ENCODE data around the gene CARD11.

CARD11 gene

DNA sequence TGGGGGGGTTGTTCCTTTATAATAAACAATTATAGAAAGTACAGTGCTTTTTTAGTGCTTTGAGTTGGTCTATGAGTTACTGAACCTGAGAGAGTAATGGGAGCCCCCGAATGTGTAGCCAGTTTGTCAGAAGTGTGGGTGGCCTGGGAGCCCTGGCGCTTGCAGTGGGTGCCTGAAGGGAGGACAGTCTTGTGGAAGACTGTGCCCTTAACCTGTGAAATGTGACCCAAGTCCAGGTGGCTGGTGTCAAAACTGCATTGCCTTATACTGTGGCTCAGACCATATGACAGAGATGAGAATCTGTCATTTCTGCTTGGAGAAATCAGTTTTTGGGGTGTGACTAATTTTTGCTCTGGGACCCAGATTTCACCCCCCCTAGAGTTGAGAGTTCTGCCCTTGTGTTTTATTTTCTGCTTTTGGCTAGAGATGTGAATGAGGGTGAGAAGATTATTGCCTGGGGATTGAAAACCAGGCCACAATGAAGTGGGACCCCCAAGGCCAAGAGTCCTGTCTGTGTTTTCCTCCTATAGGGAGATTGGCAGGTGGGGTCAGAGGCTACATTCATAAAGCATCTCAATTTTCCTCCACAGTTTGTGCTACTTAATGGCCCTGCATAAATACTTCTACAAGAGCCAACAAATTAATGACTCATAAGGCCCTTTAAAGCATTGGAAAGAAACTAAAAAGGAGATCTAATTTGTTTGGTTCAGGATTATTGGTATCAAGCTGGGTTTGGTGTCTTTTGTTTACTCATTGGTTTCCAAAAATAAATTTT, 24.1 kb upstream of the CARD11 start:
- Histone ChIP-seq H3K27me3 (ENCODE audit: insufficient read depth, low read length, poor library complexity, severe bottlenecking) (no peaks in the 10 kb centered on the region), H3K9me2 (replicated peaks; ENCODE audit: low read depth, low read length) (no peaks in the 10 kb centered on the region), H2AFZ (ENCODE audit: low read length) (no peak overlapping the region), H3K9ac (ENCODE audit: low read depth, low read length, poor library complexity, severe bottlenecking) (peak overlapping the region; percentile 13), H3K79me2 (ENCODE audit: insufficient read depth, low read length) (no peaks in the 10 kb centered on the region), H3K4me3 (ENCODE audit: low read length, poor library complexity, severe bottlenecking) (no peak overlapping the region), H3K9me3 (ENCODE audit: insufficient read depth, low read depth, low read length) (0 out of 2 replicates have a peak, but pooled peaks cover 5% of the 10 kb centered on the region), H3K4me1 (ENCODE audit: insufficient read depth, low read length, poor library complexity, severe bottlenecking) (peaks cover 52% of the 10 kb centered on the region), H3K36me3 (ENCODE audit: insufficient read depth, low read length) (no peaks in the 10 kb centered on the region), H4K20me1 (ENCODE audit: insufficient read depth, low read length, poor library complexity, severe bottlenecking) (no peaks in the 10 kb centered on the region), H3F3A (ENCODE audit: low read depth) (no peaks in the 10 kb centered on the region), H3K4me2 (ENCODE audit: low read depth, low read length, poor library complexity, severe bottlenecking) (peak overlapping the region; percentile 23)
- no peak for TF ChIP-seq CTCF (conservative IDR thresholded peaks at IDR 0.05; ENCODE audit: low read length)
- TF ChIP-seq EZH2phosphoT487 (IDR thresholded peaks at IDR 0.05; ENCODE audit: borderline replicate concordance), result no peak

GRCh38 chr7:3067193-3067592, 23.5 kb upstream of the CARD11 start:
- Histone ChIP-seq H3K4me2 (ENCODE audit: low read depth, low read length, poor library complexity, severe bottlenecking) (peak overlapping the region; percentile 23), H4K20me1 (ENCODE audit: insufficient read depth, low read length, poor library complexity, severe bottlenecking) (no peaks in the 10 kb centered on the region), H3K9ac (ENCODE audit: low read depth, low read length, poor library complexity, severe bottlenecking) (no peak overlapping the region), H3K79me2 (ENCODE audit: insufficient read depth, low read length) (no peaks in the 10 kb centered on the region), H3K9me3 (ENCODE audit: insufficient read depth, low read depth, low read length) (0 out of 2 replicates have a peak, but pooled peaks cover 5% of the 10 kb centered on the region), H3K27me3 (ENCODE audit: insufficient read depth, low read length, poor library complexity, severe bottlenecking) (no peaks in the 10 kb centered on the region), H3K36me3 (ENCODE audit: insufficient read depth, low read length) (no peaks in the 10 kb centered on the region), H3K9me2 (replicated peaks; ENCODE audit: low read depth, low read length) (no peaks in the 10 kb centered on the region), H3K4me3 (ENCODE audit: low read length, poor library complexity, severe bottlenecking) (no peak overlapping the region), H3F3A (ENCODE audit: low read depth) (no peaks in the 10 kb centered on the region), H3K4me1 (ENCODE audit: insufficient read depth, low read length, poor library complexity, severe bottlenecking) (peaks cover 52% of the 10 kb centered on the region), H2AFZ (ENCODE audit: low read length) (no peak overlapping the region)
- TF ChIP-seq EZH2phosphoT487 (IDR thresholded peaks at IDR 0.05; ENCODE audit: borderline replicate concordance), result no peak
- no peak for TF ChIP-seq CTCF (conservative IDR thresholded peaks at IDR 0.05; ENCODE audit: low read length)

DNA sequence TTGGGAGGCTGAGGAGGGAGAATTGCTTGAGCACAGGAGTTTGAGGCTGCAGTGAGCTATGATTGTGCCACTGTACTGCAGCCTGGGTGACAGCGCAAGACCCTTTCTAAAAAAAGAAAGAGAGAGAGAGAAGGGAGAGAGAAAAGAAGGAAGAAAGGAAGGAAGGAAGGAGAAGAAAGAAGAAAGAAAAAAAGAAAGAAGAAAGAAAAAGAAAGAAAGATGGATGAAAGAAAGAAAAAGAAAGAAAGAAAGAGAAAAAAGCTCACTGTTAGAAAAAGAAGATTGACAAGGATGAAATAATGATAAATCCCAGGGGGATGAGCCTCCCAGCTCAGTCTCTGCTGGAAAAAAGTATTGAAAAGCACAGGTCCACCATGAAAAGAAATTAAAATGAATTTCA, 22.8 kb upstream of the CARD11 start:
- TF ChIP-seq EZH2phosphoT487 (IDR thresholded peaks at IDR 0.05; ENCODE audit: borderline replicate concordance) (no peak), CTCF (conservative IDR thresholded peaks at IDR 0.05; ENCODE audit: low read length) (no peak)
- H3K9me2 ChIP-seq (replicated peaks; ENCODE audit: low read depth, low read length), result no peaks in the 10 kb centered on the region

More for the DNA sequence above, 22.8 kb upstream of the CARD11 start:
- H3K36me3 ChIP-seq (ENCODE audit: insufficient read depth, low read length), result no peaks in the 10 kb centered on the region
- no peaks in the 10 kb centered on the region for H4K20me1 ChIP-seq (ENCODE audit: insufficient read depth, low read length, poor library complexity, severe bottlenecking)
- no peak overlapping the region for H3K4me2 ChIP-seq (ENCODE audit: low read depth, low read length, poor library complexity, severe bottlenecking)
- H3K9ac ChIP-seq (ENCODE audit: low read depth, low read length, poor library complexity, severe bottlenecking), result no peak overlapping the region
- H3K79me2 ChIP-seq (ENCODE audit: insufficient read depth, low read length), result no peaks in the 10 kb centered on the region
- peaks cover 52% of the 10 kb centered on the region for H3K4me1 ChIP-seq (ENCODE audit: insufficient read depth, low read length, poor library complexity, severe bottlenecking)
- 0 out of 2 replicates have a peak, but pooled peaks cover 5% of the 10 kb centered on the region for H3K9me3 ChIP-seq (ENCODE audit: insufficient read depth, low read depth, low read length)
- H3F3A ChIP-seq (ENCODE audit: low read depth), result no peaks in the 10 kb centered on the region
- no peak overlapping the region for H2AFZ ChIP-seq (ENCODE audit: low read length)
- H3K4me3 ChIP-seq (ENCODE audit: low read length, poor library complexity, severe bottlenecking), result no peak overlapping the region
- H3K27me3 ChIP-seq (ENCODE audit: insufficient read depth, low read length, poor library complexity, severe bottlenecking), result no peaks in the 10 kb centered on the region
